ENCODE data around the gene EVC.

DNA sequence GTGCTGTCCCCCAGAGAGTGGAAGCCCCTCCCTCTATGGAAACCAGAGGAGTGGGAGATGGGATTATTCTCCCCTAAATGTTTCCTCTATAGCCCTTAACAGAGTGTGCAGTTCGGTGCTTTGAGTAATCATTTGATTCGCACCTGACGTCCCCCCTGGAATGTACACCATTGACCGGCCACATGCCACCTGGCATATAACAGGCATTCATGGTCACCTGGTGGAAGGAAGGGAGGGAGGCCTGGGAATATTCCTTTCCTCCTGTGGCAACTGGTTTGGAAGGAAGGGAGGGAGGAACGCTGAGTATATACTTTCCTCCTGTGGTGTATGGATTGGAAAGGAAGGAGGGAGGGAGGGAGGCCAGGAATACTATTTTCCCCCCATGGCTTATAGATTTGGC lies 104.6 kb downstream of the EVC start:
- TF ChIP-seq POLR2AphosphoS5 (IDR thresholded peaks at IDR 0.05; ENCODE audit: low read depth, low read length): no peak
- TF ChIP-seq, protein P1, sequence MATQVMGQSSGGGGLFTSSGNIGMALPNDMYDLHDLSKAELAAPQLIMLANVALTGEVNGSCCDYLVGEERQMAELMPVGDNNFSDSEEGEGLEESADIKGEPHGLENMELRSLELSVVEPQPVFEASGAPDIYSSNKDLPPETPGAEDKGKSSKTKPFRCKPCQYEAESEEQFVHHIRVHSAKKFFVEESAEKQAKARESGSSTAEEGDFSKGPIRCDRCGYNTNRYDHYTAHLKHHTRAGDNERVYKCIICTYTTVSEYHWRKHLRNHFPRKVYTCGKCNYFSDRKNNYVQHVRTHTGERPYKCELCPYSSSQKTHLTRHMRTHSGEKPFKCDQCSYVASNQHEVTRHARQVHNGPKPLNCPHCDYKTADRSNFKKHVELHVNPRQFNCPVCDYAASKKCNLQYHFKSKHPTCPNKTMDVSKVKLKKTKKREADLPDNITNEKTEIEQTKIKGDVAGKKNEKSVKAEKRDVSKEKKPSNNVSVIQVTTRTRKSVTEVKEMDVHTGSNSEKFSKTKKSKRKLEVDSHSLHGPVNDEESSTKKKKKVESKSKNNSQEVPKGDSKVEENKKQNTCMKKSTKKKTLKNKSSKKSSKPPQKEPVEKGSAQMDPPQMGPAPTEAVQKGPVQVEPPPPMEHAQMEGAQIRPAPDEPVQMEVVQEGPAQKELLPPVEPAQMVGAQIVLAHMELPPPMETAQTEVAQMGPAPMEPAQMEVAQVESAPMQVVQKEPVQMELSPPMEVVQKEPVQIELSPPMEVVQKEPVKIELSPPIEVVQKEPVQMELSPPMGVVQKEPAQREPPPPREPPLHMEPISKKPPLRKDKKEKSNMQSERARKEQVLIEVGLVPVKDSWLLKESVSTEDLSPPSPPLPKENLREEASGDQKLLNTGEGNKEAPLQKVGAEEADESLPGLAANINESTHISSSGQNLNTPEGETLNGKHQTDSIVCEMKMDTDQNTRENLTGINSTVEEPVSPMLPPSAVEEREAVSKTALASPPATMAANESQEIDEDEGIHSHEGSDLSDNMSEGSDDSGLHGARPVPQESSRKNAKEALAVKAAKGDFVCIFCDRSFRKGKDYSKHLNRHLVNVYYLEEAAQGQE (IDR thresholded peaks at IDR 0.05; ENCODE audit: insufficient read depth in 1 of 2, low read depth in 2 of 2, low read length in 2 of 2): no peak
- no peak for TF ChIP-seq TAF1 (IDR thresholded peaks at IDR 0.05; ENCODE audit: borderline replicate concordance, insufficient read depth, low read length)
- no peak for TF ChIP-seq SIN3A (IDR thresholded peaks at IDR 0.05; ENCODE audit: borderline replicate concordance, insufficient read depth, low read length)
